HepG2 (cell line): Measurements from ENCODE around the gene ARHGAP23. TPM values are rescaled to one million over a fixed set of nuclear protein-coding genes. Genes with fewer than 3 reads are reported as not detected.

Source experiments
- ATAC-seq: fragments of 200-7000 bp; cut with Tn5 transposase; 3 replicates; pipeline ENCODE4 v1.9.1; 2020; ENCODE audit warnings: mild to moderate bottlenecking, moderate library complexity
- BruUV-seq: library from RNA; stranded (reverse); fragments of 400-500 nt; replicated peaks from 2 replicates; lab custom pipeline; 2021; lab: Mats Ljungman, UMichigan
- CTCF ChIA-PET: fragments of 300-600 bp; formaldehyde crosslinking; extraction: SDS; loops from one replicate; lab custom pipeline; 2021; ENCODE audit warnings: low total read pairs, inconsistent platforms, low intra/inter-chr PET ratio; lab: Yijun Ruan, JAX
- POLR2A ChIA-PET: fragments of 350-600 bp; sonication (Branson Sonifier 250); formaldehyde crosslinking; loops from one replicate; lab custom pipeline; 2020; ENCODE audit warnings: antibody characterized with exemption, inconsistent platforms; lab: Yijun Ruan, JAX
- DNase-seq: peaks from one replicate; pipeline ENCODE4 v3.0.0-alpha.2; 2015; ENCODE audit warnings: low spot score
- FAIRE-seq: peaks from 3 replicates; lab custom pipeline; 2011; peaks lifted over from hg19 to GRCh38; lab: Jason Lieb, UNC
- H2AFZ ChIP-seq: one replicate; pipeline ENCODE4 v1.6.1; 2011; ENCODE audit warnings: low read length, inconsistent platforms
- H3K27ac ChIP-seq: fragments of 300-600 bp; 3 replicates; pipeline ENCODE4 v1.8.0; 2011; ENCODE audit warnings: mixed run types, mild to moderate bottlenecking, mixed read lengths, low read length, inconsistent platforms; ENCODE audit not compliant: insufficient read depth; ENCODE audit errors: extremely low read length
- H3K27me3 ChIP-seq, 2 experiments: fragments of 200-600 bp in 1 of 2; 2 replicates in 1 of 2; 3 replicates in 1 of 2; pipeline versions ENCODE4 v1.6.0 to v1.8.0; 2011; ENCODE audit warnings: low read length in 2 of 2, mild to moderate bottlenecking in 2 of 2, moderate library complexity in 2 of 2, inconsistent platforms in 1 of 2; ENCODE audit not compliant: insufficient read depth in 2 of 2, control insufficient read depth in 1 of 2
- H3K36me3 ChIP-seq, 2 experiments: fragments of 200-600 bp in 1 of 2; replicated peaks in 1 of 2; 2 replicates in 1 of 2; 3 replicates in 1 of 2; pipeline versions ENCODE4 v1.5.1 to v1.8.0; 2011; ENCODE audit warnings: low read length in 2 of 2, inconsistent platforms in 1 of 2; ENCODE audit not compliant: insufficient read depth in 2 of 2, control insufficient read depth in 1 of 2
- H3K4me1 ChIP-seq: 2 replicates; pipeline ENCODE4 v1.5.1; 2012; ENCODE audit warnings: low read length, inconsistent platforms; ENCODE audit not compliant: insufficient read depth
- H3K4me2 ChIP-seq: 2 replicates; pipeline ENCODE4 v1.6.0; 2011; ENCODE audit warnings: low read depth, low read length, inconsistent platforms
- H3K4me3 ChIP-seq, 3 experiments: fragments of 200-600 bp in 1 of 3; sonication (generic), shearing (Covaris generic) in 1 of 3; replicated peaks in 1 of 3; 2 replicates each; pipeline ENCODE4 v1.5.1; 2011 to 2016; ENCODE audit warnings: low read length in 3 of 3, inconsistent platforms in 2 of 3, low read depth in 2 of 3, mild to moderate bottlenecking in 2 of 3, control low read depth in 1 of 3, mixed read lengths in 1 of 3; ENCODE audit not compliant: insufficient read depth in 1 of 3
- H3K79me2 ChIP-seq: one replicate; pipeline ENCODE4 v1.6.1; 2011; ENCODE audit warnings: low read length, inconsistent platforms; ENCODE audit not compliant: insufficient read depth
- H3K9ac ChIP-seq: 2 replicates; pipeline ENCODE4 v1.6.0; 2011; ENCODE audit warnings: mild to moderate bottlenecking, low read depth, low read length, inconsistent platforms; ENCODE audit not compliant: insufficient read depth
- H3K9me3 ChIP-seq: 2 replicates; pipeline ENCODE4 v1.5.1; 2012; ENCODE audit warnings: mild to moderate bottlenecking, low read length
- H4K20me1 ChIP-seq: 2 replicates; pipeline ENCODE4 v1.6.0; 2011; ENCODE audit warnings: inconsistent platforms, mild to moderate bottlenecking, low read length, moderate library complexity; ENCODE audit not compliant: insufficient read depth
- HNRNPL ChIP-seq: fragments of 200-400 bp; formaldehyde crosslinking; IDR thresholded peaks from 2 replicates; pipeline ENCODE4 v1.6.1; 2017; ENCODE audit warnings: mild to moderate bottlenecking, low read depth, low read length
- SIX4 ChIP-seq: sonication (generic); formaldehyde crosslinking; IDR thresholded peaks from 2 replicates; pipeline ENCODE4 v1.4.0; 2020; ENCODE audit warnings: missing genetic modification reagents
- ZNF674 ChIP-seq: sonication (generic); formaldehyde crosslinking; IDR thresholded peaks from 2 replicates; pipeline ENCODE4 v1.5.0; 2020; ENCODE audit warnings: low read depth, mild to moderate bottlenecking, missing genetic modification reagents
- ZNF749 ChIP-seq: sonication (generic); formaldehyde crosslinking; IDR thresholded peaks from 2 replicates; pipeline ENCODE4 v1.8.0; 2022; ENCODE audit warnings: mild to moderate bottlenecking, missing genetic modification reagents, moderate library complexity, borderline replicate concordance
- WGBS: methylation state at CpG from one replicate; pipeline ENCODE4 v1.1.6; 2017; ENCODE audit warnings: low lambda C conversion rate; 5-methylcytosine and 5-hydroxymethylcytosine counted together
- in situ Hi-C: cut with HindIII; loops from 2 replicates; pipeline ENCODE4 v1.10.0; 2017; ENCODE audit warnings: low pct_unique_long_range_greater_than_20kb; ENCODE audit not compliant: extremely low pct_ligation_motif_present
- intact Hi-C: fragments of 100-400 bp; cut with micrococcal nuclease; formaldehyde crosslinking; loops from one replicate; pipeline ENCODE4 v1.10.0; 2022; ENCODE audit not compliant: unreplicated experiment
- polyA plus RNA-seq, 8 experiments: library from polyadenylated mRNA; depleted of rRNA in 3 of 8; stranded (reverse) in 7 of 8; unstranded in 1 of 8; fragments of >200 nt; fragmentation: Illumina TruSeq in 4 of 8; extraction: Trizol in 4 of 8; gene quantifications; 2 replicates each; pipeline versions ENCODE4 v1.2.1 to v1.2.3, GENCODE V29; 2011 to 2016; ENCODE audit warnings: low read depth in 4 of 8, missing spikeins in 1 of 8, mixed read lengths in 1 of 8; ENCODE audit not compliant: insufficient read depth in 1 of 8
- total RNA-seq, 5 experiments: library from RNA; depleted of rRNA; stranded (reverse); fragments of >200 nt; fragmentation: Illumina TruSeq; extraction: Trizol; gene quantifications; 2 replicates each; pipeline ENCODE4 v1.2.3, GENCODE V29; 2016; ENCODE audit warnings: low read depth in 1 of 5
- TF ChIP-seq, protein P1 (sequence below): sonication (generic); formaldehyde crosslinking; IDR thresholded peaks from 2 replicates; pipeline ENCODE4 v1.8.1; 2023; ENCODE audit warnings: mild to moderate bottlenecking, moderate library complexity, missing genetic modification reagents
- TF ChIP-seq, protein P2 (sequence below): sonication (generic); formaldehyde crosslinking; IDR thresholded peaks from 2 replicates; pipeline ENCODE4 v1.4.0; 2020; ENCODE audit warnings: mild to moderate bottlenecking, missing genetic modification reagents

The ARHGAP23 gene
- total and polyA plus RNA-seq, 2 of the 13 experiments (the other 11 are each of a cell fraction or from before 2014, with no cell fraction given) = 0.03 TPM; not detected in 1

DNA sequence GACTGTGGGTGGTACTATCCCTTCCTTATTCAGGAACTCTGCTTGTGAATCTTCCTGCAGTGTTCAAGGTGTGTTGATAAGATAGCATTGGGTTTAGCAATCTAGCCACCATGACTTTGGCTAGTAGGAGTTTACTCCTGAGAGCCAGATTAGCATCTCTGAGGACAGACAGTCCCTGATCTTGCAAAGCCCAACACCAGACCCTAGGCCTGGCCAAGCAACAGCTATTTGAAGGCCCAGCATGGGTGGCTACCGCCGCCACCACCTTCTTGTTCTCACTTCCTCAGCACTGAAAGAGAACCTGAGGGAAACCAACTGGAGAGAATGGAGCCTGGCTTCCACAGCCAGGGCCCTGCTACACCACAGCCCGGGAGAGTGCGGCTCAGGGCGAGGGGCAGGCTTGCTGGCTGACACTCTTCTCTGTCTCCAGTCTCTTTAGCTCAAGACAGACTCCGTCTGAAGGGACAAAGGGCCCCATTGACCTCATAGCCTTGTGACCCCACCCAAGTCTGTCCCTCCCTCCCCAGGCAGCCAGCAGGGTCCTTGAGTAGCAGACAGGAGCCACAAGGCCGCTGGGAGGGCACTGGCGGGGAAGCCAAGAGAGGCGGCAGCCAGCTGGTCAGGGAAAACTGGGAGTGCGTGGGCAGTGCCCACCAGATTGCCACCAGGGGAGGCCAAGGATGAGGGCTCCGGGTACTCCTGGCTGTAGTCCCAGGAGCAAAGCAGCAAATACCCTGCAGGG is 10.9 kb upstream of the ARHGAP23 start (continued):
- TF ChIP-seq HNRNPL (peak; percentile 89), SIX4 (CRISPR knock-in tag) (no peak)
- TF ChIP-seq, protein P1, sequence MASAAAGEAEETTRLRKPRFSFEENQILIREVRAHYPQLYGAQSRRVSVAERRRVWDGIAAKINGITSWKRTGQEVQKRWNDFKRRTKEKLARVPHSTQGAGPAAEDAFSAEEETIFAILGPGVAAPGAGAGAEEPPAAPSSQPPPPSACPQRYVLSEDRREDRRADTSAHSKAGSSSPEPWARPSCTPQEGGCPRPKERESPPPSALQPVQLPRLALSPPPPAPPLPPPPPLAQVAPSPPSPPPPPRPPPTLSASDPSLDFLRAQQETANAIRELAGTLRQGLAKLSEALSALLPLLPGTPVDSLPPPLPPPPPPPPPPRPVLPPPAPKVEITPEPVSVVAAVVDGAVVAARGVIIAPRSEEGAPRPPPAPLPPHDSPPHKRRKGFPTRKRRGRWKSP (CRISPR knock-in tag) = 0 out of 2 replicates have a peak, but pooled peaks have one; percentile 1

DNA sequence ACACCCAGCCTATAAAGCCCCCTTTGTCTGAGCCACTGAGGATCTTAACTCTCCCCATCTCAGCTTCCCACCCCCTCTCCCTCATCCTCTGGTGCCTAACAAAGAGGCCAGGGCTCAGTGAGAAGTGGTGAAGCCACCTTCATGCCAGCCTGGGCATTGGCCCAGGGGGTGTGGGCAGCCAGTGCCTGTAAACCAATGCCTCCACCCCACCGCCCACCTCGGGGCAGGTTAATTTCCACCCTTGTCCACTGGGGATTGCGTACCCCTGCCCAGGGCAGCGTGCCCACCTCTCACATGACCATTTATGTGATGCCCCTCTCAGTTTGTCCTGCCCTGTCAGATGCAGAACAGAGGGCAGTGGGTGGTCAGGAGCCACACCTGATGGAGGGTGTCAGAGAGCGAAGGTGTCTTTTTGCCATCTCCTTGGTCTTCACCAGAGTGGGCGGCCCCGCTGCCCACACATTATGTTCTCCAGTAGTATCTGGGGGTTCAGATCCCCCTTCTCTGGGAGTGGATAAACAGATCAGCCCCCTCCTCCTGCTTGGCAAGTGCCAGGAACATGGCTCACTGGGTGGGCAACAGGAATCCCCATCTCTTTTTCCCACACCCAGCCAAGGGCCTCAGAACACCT is 10.1 kb upstream of the ARHGAP23 start:
- BruUV-seq = no TSS peak
- intact Hi-C loops (no loop called here), in situ Hi-C loops (no loop called here)
- peak overlapping the region; percentile 67; the same call in 1 of the 2 replicates for H3K4me2 ChIP-seq
- TF ChIP-seq, protein P2, sequence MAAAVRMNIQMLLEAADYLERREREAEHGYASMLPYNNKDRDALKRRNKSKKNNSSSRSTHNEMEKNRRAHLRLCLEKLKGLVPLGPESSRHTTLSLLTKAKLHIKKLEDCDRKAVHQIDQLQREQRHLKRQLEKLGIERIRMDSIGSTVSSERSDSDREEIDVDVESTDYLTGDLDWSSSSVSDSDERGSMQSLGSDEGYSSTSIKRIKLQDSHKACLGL (CRISPR knock-in tag) = peak; percentile 0; the same call in 1 of the 2 replicates
- no peak for TF ChIP-seq ZNF674 (CRISPR knock-in tag)
- no peak for TF ChIP-seq ZNF749 (CRISPR knock-in tag)
- no peaks in the 10 kb centered on the region for H3K9me3 ChIP-seq
- FAIRE-seq (no peak), DNase-seq (no peak), ATAC-seq (no peak)
- no peaks in the 10 kb centered on the region for H3K36me3 ChIP-seq
- H4K20me1 ChIP-seq = no peaks in the 10 kb centered on the region
- ChIA-PET POLR2A (interaction anchor here (2.1 kb wide), 1 partner anchor 67 kb away, joined by 7 read pairs; the partner anchor contains the start of gene SOCS7), CTCF (no interaction called here)
- H3K79me2 ChIP-seq = no peaks in the 10 kb centered on the region
- H3K4me1 ChIP-seq = peaks cover 34% of the 10 kb centered on the region
- H2AFZ ChIP-seq = no peak overlapping the region
- H3K27me3 ChIP-seq = peaks cover 23 to 67% of the 10 kb centered on the region in 2 experiments
- H3K9ac ChIP-seq = no peak overlapping the region
- H3K4me3 ChIP-seq = no peak overlapping the region; a peak in 1 of 6 replicates
- H3K27ac ChIP-seq = no peak overlapping the region
- 59% methylated on average over 7 of the region's 7 CpGs for WGBS
